ENCODE data around the gene GTF3C5. TPM values are rescaled to one million over a fixed set of nuclear protein-coding genes. Genes with fewer than 3 reads are reported as not detected.
"Not testable (repeated sequence)": the region's sequence is repeated elsewhere in the genome, so short reads cannot be mapped to it uniquely, and the experiment has no call there.

Gene GTF3C5
- total RNA-seq, 1 donor from 2014 or later, result 94.0 TPM

- Mint-ChIP-seq H3K4me3 (ENCODE audit: low read depth) (no peak overlapping the region), H3K36me3 (ENCODE audit: insufficient read depth) (no peaks in the 10 kb centered on the region), H3K4me1 (ENCODE audit: low read depth) (peaks cover 8% of the 10 kb centered on the region), H3K27me3 (peaks cover 36% of the 10 kb centered on the region), H3K27ac (no peak overlapping the region), H3K9me3 (ENCODE audit: low read depth) (no peaks in the 10 kb centered on the region)
- DNase-seq (ENCODE audit: low spot score, unreplicated experiment), result no peak
- no peak for TF ChIP-seq CTCF (IDR thresholded peaks at IDR 0.05; ENCODE audit: unreplicated experiment)
These were observed 33.2 kb upstream of the GTF3C5 start for GRCh38 chr9:132997591-132997990.

GRCh38 chr9:132998221-132998620 is 32.6 kb upstream of the GTF3C5 start:
- not testable (repeated sequence) for H3K27ac Mint-ChIP-seq; H3K9me3 Mint-ChIP-seq (ENCODE audit: low read depth); H3K36me3 Mint-ChIP-seq (ENCODE audit: insufficient read depth); H3K4me1 Mint-ChIP-seq (ENCODE audit: low read depth); H3K4me3 Mint-ChIP-seq (ENCODE audit: low read depth); DNase-seq (ENCODE audit: low spot score, unreplicated experiment)
- H3K27me3 Mint-ChIP-seq, result peaks cover 38% of the 10 kb centered on the region

DNA sequence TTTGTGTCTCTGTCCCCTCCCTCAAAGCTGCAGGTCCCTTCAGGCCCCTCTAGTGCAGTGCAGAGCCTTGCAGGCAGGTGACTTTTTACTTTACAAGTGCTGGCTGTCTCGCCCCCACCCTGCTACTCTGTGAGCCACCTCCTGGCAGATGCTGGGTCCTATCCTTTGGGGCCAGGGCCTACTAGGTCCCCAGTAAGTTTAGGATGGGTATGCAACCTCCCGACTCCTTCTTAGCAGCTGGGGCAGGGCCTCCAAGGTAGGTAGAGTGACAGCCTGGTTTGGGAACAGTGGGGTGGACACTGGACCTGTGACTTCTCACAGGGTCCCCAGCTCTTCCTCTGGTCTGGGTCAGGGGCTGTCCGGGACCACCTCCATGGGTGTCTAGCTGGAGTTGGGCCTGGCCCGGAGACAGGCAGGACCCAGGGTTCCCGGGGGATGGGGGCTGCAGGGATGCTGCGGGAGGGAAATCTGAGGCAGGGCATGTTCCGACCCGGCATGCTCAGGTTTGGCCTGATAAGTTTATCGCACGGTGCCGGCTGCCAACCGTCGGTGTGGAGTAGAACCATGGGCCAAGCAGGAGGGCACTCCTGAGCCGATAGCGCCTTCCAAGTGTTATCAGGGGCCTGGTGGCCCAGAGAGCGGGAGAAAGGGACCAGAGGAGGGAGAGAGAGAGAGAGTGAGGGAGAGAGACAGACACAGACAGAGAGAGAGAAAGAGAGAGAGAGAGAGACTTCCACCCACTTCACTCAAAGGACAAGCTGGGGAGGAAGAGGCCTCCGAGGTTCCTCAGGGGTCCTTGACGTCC is 31.8 kb upstream of the GTF3C5 start:
- Mint-ChIP-seq H3K4me3 (ENCODE audit: low read depth) (no peak overlapping the region), H3K27ac (no peak overlapping the region), H3K9me3 (ENCODE audit: low read depth) (no peaks in the 10 kb centered on the region), H3K4me1 (ENCODE audit: low read depth) (peaks cover 13% of the 10 kb centered on the region), H3K36me3 (ENCODE audit: insufficient read depth) (no peaks in the 10 kb centered on the region), H3K27me3 (peaks cover 38% of the 10 kb centered on the region)
- TF ChIP-seq CTCF (IDR thresholded peaks at IDR 0.05; ENCODE audit: unreplicated experiment), result no peak
- DNase-seq (ENCODE audit: low spot score, unreplicated experiment), result no peak

- TF ChIP-seq CTCF (IDR thresholded peaks at IDR 0.05; ENCODE audit: unreplicated experiment), result no peak
- DNase-seq (ENCODE audit: low spot score, unreplicated experiment), result no peak
- Mint-ChIP-seq H3K27me3 (peaks cover 39% of the 10 kb centered on the region), H3K27ac (no peak overlapping the region), H3K4me3 (ENCODE audit: low read depth) (no peak overlapping the region), H3K4me1 (ENCODE audit: low read depth) (peaks cover 15% of the 10 kb centered on the region), H3K36me3 (ENCODE audit: insufficient read depth) (no peaks in the 10 kb centered on the region), H3K9me3 (ENCODE audit: low read depth) (peaks cover 3% of the 10 kb centered on the region)
These were observed 28.4 kb upstream of the GTF3C5 start for GRCh38 chr9:133002147-133003070.

DNA sequence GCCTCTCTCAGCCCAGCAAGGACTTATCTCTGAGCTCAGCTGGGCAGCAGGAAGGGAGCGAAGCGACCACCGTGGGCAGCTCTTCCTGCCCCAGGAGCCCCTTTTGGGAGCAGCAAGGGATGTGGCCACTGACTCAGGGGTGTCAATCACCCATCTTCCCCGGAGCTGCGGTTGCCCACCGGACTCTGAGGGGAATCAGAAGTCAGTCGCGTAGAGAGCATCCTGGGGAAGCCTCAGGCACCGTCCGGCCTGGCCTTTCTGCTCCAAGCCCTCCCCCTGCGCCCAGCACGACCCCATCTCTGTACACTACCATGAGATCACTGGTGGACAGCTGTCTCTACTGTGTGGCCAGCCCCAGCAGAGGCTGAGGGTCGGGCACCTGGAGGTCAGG is 27.7 kb upstream of the GTF3C5 start:
- Mint-ChIP-seq H3K9me3 (ENCODE audit: low read depth) (peaks cover 3% of the 10 kb centered on the region), H3K27ac (no peak overlapping the region), H3K36me3 (ENCODE audit: insufficient read depth) (no peaks in the 10 kb centered on the region), H3K4me3 (ENCODE audit: low read depth) (no peak overlapping the region), H3K27me3 (peaks cover 36% of the 10 kb centered on the region), H3K4me1 (ENCODE audit: low read depth) (peaks cover 15% of the 10 kb centered on the region)
- TF ChIP-seq CTCF (IDR thresholded peaks at IDR 0.05; ENCODE audit: unreplicated experiment), result no peak
- no peak for DNase-seq (ENCODE audit: low spot score, unreplicated experiment)
